HepG2 (cell line): ENCODE data around the gene LIM2. TPM values are rescaled to one million over a fixed set of nuclear protein-coding genes. Genes with fewer than 3 reads are reported as not detected.

Source experiments
- ARID2 ChIP-seq: sonication (generic); formaldehyde crosslinking; IDR thresholded peaks from 2 replicates; pipeline ENCODE4 v1.8.1; 2022; ENCODE audit warnings: mild to moderate bottlenecking, missing genetic modification reagents, borderline replicate concordance
- BORCS8-MEF2B ChIP-seq: sonication (generic); formaldehyde crosslinking; IDR thresholded peaks from 2 replicates; pipeline ENCODE4 v1.8.0; 2022; ENCODE audit warnings: mild to moderate bottlenecking, missing genetic modification reagents
- CEBPG ChIP-seq: IDR thresholded peaks from 2 replicates; pipeline ENCODE4 v1.6.1; 2016
- DMTF1 ChIP-seq: sonication (generic); formaldehyde crosslinking; IDR thresholded peaks from 2 replicates; pipeline ENCODE4 v1.4.0; 2020; ENCODE audit warnings: mild to moderate bottlenecking, missing genetic modification reagents
- DNMT3B ChIP-seq: conservative IDR thresholded peaks from 2 replicates; pipeline ENCODE4 v1.6.1; 2016; ENCODE audit warnings: missing biosample characterization, control low read depth
- DPF2 ChIP-seq: sonication (generic); formaldehyde crosslinking; IDR thresholded peaks from 2 replicates; pipeline ENCODE4 v1.4.0; 2020; ENCODE audit warnings: mild to moderate bottlenecking, low read depth, missing genetic modification reagents, borderline replicate concordance
- IRF1 ChIP-seq: sonication (generic); formaldehyde crosslinking; IDR thresholded peaks from 2 replicates; pipeline ENCODE4 v1.4.0; 2020; ENCODE audit warnings: low read depth, mild to moderate bottlenecking, missing genetic modification reagents
- MAX ChIP-seq: IDR thresholded peaks from 2 replicates; pipeline ENCODE4 v1.6.1; 2012; ENCODE audit warnings: inconsistent platforms
- NAIF1 ChIP-seq: sonication (generic); formaldehyde crosslinking; IDR thresholded peaks from 2 replicates; pipeline ENCODE4 v1.5.0; 2020; ENCODE audit warnings: mild to moderate bottlenecking, missing genetic modification reagents, borderline replicate concordance
- NFE2L1 ChIP-seq: sonication (generic); formaldehyde crosslinking; IDR thresholded peaks from 2 replicates; pipeline ENCODE4 v1.4.0; 2020; ENCODE audit warnings: missing genetic modification reagents, mild to moderate bottlenecking, borderline replicate concordance
- ONECUT2 ChIP-seq: sonication (generic); formaldehyde crosslinking; IDR thresholded peaks from 2 replicates; pipeline ENCODE4 v1.4.0; 2020; ENCODE audit warnings: missing genetic modification reagents
- PPARG ChIP-seq: conservative IDR thresholded peaks from 2 replicates; pipeline ENCODE4 v1.6.1; 2016; ENCODE audit warnings: missing biosample characterization, missing genetic modification reagents
- SOX5 ChIP-seq: IDR thresholded peaks from 2 replicates; pipeline ENCODE4 v1.6.1; 2016; ENCODE audit warnings: borderline replicate concordance
- SP2 ChIP-seq: sonication (generic); formaldehyde crosslinking; IDR thresholded peaks from 2 replicates; pipeline ENCODE4 v1.5.1; 2020; ENCODE audit warnings: mild to moderate bottlenecking, missing genetic modification reagents
- SUZ12 ChIP-seq: fragments of 150-350 bp; IDR thresholded peaks from 2 replicates; pipeline ENCODE4 v1.6.1; 2014; ENCODE audit warnings: low read depth, low read length
- TBX2 ChIP-seq: sonication (generic); formaldehyde crosslinking; IDR thresholded peaks from 2 replicates; pipeline ENCODE4 v1.5.0; 2020; ENCODE audit warnings: missing genetic modification reagents, mild to moderate bottlenecking, borderline replicate concordance
- ZBTB43 ChIP-seq: sonication (generic); formaldehyde crosslinking; conservative IDR thresholded peaks from 2 replicates; pipeline ENCODE4 v1.4.0; 2020; ENCODE audit warnings: missing genetic modification reagents
- ZNF232 ChIP-seq: sonication (generic); formaldehyde crosslinking; IDR thresholded peaks from 2 replicates; pipeline ENCODE4 v1.4.0; 2020; ENCODE audit warnings: missing genetic modification reagents, borderline replicate concordance
- ZNF550 ChIP-seq: sonication (generic); formaldehyde crosslinking; IDR thresholded peaks from 2 replicates; pipeline ENCODE4 v1.4.0; 2020; ENCODE audit warnings: mild to moderate bottlenecking, missing genetic modification reagents, borderline replicate concordance
- ZNF878 ChIP-seq: sonication (generic); formaldehyde crosslinking; IDR thresholded peaks from 2 replicates; pipeline ENCODE4 v1.8.1; 2023; ENCODE audit warnings: mild to moderate bottlenecking, missing genetic modification reagents, moderate library complexity
- ZNF879 ChIP-seq: sonication (generic); formaldehyde crosslinking; IDR thresholded peaks from 2 replicates; pipeline ENCODE4 v1.8.1; 2023; ENCODE audit warnings: missing genetic modification reagents
- ZSCAN12 ChIP-seq: sonication (generic); formaldehyde crosslinking; IDR thresholded peaks from 2 replicates; pipeline ENCODE4 v1.9.0; 2021; ENCODE audit warnings: mild to moderate bottlenecking, missing genetic modification reagents
- ZZZ3 ChIP-seq: sonication (generic); formaldehyde crosslinking; IDR thresholded peaks from 2 replicates; pipeline ENCODE4 v1.4.0; 2020; ENCODE audit warnings: missing genetic modification reagents, mild to moderate bottlenecking, borderline replicate concordance
- polyA plus RNA-seq, 8 experiments: library from polyadenylated mRNA; depleted of rRNA in 3 of 8; stranded (reverse) in 7 of 8; unstranded in 1 of 8; fragments of >200 nt; fragmentation: Illumina TruSeq in 4 of 8; extraction: Trizol in 4 of 8; gene quantifications; 2 replicates each; pipeline versions ENCODE4 v1.2.1 to v1.2.3, GENCODE V29; 2011 to 2016; ENCODE audit warnings: low read depth in 4 of 8, missing spikeins in 1 of 8, mixed read lengths in 1 of 8; ENCODE audit not compliant: insufficient read depth in 1 of 8
- total RNA-seq, 5 experiments: library from RNA; depleted of rRNA; stranded (reverse); fragments of >200 nt; fragmentation: Illumina TruSeq; extraction: Trizol; gene quantifications; 2 replicates each; pipeline ENCODE4 v1.2.3, GENCODE V29; 2016; ENCODE audit warnings: low read depth in 1 of 5
- TF ChIP-seq, protein P1 (sequence below): sonication (generic); formaldehyde crosslinking; IDR thresholded peaks from 2 replicates; pipeline ENCODE4 v1.8.1; 2023; ENCODE audit warnings: missing genetic modification reagents, inconsistent platforms, borderline replicate concordance

The LIM2 gene
- total and polyA plus RNA-seq, 2 of the 13 experiments (the other 11 are each of a cell fraction or from before 2014, with no cell fraction given) = 1.3 TPM; not detected in 1

DNA sequence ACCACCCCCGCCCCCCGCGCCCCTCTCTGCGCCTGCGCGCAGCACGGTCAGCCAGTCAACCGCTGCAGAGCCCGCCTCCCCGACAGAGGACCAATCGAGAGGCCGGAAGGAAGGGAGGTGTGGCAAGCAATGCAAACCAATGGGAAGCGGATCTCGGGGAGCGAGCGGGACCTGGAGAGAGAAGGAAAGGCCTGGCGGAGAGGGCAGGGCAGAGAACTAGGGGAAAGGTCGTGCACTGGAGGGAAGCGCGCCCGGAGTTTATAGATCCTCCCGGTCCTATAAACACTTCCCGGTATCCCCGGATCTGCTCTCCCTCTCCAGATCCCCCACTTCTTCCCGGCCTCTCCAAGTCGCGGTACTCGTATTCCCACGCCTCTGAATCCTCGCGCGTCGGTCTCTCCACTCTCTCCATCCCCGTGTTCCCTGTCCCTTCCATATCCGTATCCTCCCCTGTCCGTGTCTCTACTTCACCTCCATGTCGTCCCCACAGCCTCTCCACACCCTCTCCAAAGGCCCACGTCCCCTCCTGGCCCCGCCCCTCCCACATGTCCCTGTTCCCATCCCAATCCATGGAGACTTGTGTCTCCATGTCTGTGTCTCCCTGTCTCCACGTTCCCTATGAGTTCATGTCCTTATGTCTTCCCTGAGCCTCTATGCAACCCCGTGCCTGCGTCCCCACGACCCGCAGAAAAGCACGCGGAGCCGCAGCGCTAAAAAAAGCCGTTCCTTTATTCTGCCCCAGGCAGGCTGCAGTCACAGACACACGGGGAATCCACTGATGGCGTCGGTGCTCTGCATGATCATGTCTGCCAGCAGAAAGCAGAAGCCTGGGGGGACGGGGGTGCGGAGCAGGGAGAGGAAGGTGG, 21.2 kb downstream of the LIM2 start (continued):
- TF ChIP-seq ZBTB43 (CRISPR knock-in tag) = no peak
- no peak for TF ChIP-seq ZNF550 (CRISPR knock-in tag)
- TF ChIP-seq, protein P1, sequence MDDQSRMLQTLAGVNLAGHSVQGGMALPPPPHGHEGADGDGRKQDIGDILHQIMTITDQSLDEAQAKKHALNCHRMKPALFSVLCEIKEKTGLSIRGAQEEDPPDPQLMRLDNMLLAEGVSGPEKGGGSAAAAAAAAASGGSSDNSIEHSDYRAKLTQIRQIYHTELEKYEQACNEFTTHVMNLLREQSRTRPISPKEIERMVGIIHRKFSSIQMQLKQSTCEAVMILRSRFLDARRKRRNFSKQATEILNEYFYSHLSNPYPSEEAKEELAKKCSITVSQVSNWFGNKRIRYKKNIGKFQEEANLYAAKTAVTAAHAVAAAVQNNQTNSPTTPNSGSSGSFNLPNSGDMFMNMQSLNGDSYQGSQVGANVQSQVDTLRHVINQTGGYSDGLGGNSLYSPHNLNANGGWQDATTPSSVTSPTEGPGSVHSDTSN = no peak
- no peak for TF ChIP-seq IRF1
- TF ChIP-seq PPARG (CRISPR knock-in tag) = peak; percentile 98
- TF ChIP-seq DMTF1 (CRISPR knock-in tag) = no peak
- TF ChIP-seq SUZ12 = no peak
- no peak for TF ChIP-seq SOX5 (CRISPR knock-in tag)
- no peak for TF ChIP-seq ZSCAN12 (CRISPR knock-in tag)
- TF ChIP-seq NFE2L1 (CRISPR knock-in tag) = no peak
- TF ChIP-seq ZNF879 (CRISPR knock-in tag) = no peak
- 0 out of 2 replicates have a peak, but pooled peaks have one; percentile 28 for TF ChIP-seq TBX2 (CRISPR knock-in tag)
- TF ChIP-seq ONECUT2 (CRISPR knock-in tag) = no peak
- 0 out of 2 replicates have a peak, but pooled peaks have one; percentile 27 for TF ChIP-seq ZNF878 (CRISPR knock-in tag)
- TF ChIP-seq ZZZ3 (CRISPR knock-in tag) = no peak
- no peak for TF ChIP-seq NAIF1 (CRISPR knock-in tag)
- TF ChIP-seq DNMT3B (CRISPR knock-in tag) = no peak
- peak; percentile 85 for TF ChIP-seq SP2 (CRISPR knock-in tag)
- peak; percentile 23; the same call in 1 of the 2 replicates for TF ChIP-seq CEBPG (CRISPR knock-in tag)
- 0 out of 2 replicates have a peak, but pooled peaks have one; percentile 61 for TF ChIP-seq BORCS8-MEF2B (CRISPR knock-in tag)
- TF ChIP-seq ARID2 (CRISPR knock-in tag) = peak; percentile 73; the same call in 1 of the 2 replicates
- TF ChIP-seq MAX = peak; percentile 17; the same call in 1 of the 2 replicates
- no peak for TF ChIP-seq DPF2
- TF ChIP-seq ZNF232 (CRISPR knock-in tag) = peak; percentile 62; the same call in 1 of the 2 replicates
